K562 (cell line): ENCODE data around the gene SH3PXD2B. TPM values are rescaled to one million over a fixed set of nuclear protein-coding genes. Genes with fewer than 3 reads are reported as not detected.

Source experiments
- ATAC-seq: fragments of 200-7000 bp; cut with Tn5 transposase; 3 replicates; pipeline ENCODE4 v1.9.1; 2020; ENCODE audit warnings: moderate library complexity
- BruUV-seq: library from RNA; stranded (reverse); fragments of 400-500 nt; replicated peaks from 2 replicates; lab custom pipeline; 2021; lab: Mats Ljungman, UMichigan
- CTCF ChIA-PET: fragments of 300-600 bp; formaldehyde crosslinking; extraction: SDS; loops from one replicate; lab custom pipeline; 2021; ENCODE audit warnings: low intra/inter-chr PET ratio; lab: Yijun Ruan, JAX
- POLR2A ChIA-PET: fragments of 300-600, 350-650 bp; sonication (Branson Sonifier 250); formaldehyde crosslinking; extraction: SDS; loops from one replicate; lab custom pipeline; 2021; ENCODE audit warnings: antibody characterized with exemption, inconsistent platforms; lab: Yijun Ruan, JAX
- DNase-seq, 4 experiments: peaks; one replicate each; pipeline versions ENCODE4 v3.0.0 to v3.0.0-alpha.2; 2011 to 2018; ENCODE audit warnings: low spot score in 3 of 4, mixed read lengths in 3 of 4; ENCODE audit errors: extremely low read depth in 1 of 4
- FAIRE-seq: peaks from 2 replicates; lab custom pipeline; 2011; peaks lifted over from hg19 to GRCh38; lab: Jason Lieb, UNC
- H2AFZ ChIP-seq: 2 replicates; pipeline ENCODE4 v1.6.0; 2011; ENCODE audit warnings: low read depth, low read length, control low read depth, inconsistent platforms
- H3K27ac ChIP-seq: fragments of 200-600 bp; 3 replicates; pipeline ENCODE4 v1.8.0; 2011; ENCODE audit warnings: low read depth, mild to moderate bottlenecking, control low read depth, inconsistent platforms, low read length, moderate library complexity, mixed read lengths; ENCODE audit errors: extremely low read depth
- H3K27me3 ChIP-seq, 2 experiments: fragments of 300-600 bp in 1 of 2; 2 replicates in 1 of 2; 3 replicates in 1 of 2; pipeline versions ENCODE4 v1.6.0 to v1.8.0; 2011; ENCODE audit warnings: inconsistent platforms in 2 of 2, low read length in 2 of 2, mild to moderate bottlenecking in 1 of 2, mixed read lengths in 1 of 2, moderate library complexity in 1 of 2; ENCODE audit not compliant: control insufficient read depth in 2 of 2, insufficient read depth in 2 of 2
- H3K36me3 ChIP-seq: fragments of 300-600 bp; 3 replicates; pipeline ENCODE4 v1.8.0; 2011; ENCODE audit warnings: mild to moderate bottlenecking, low read length, inconsistent platforms; ENCODE audit not compliant: control insufficient read depth, insufficient read depth
- H3K4me1 ChIP-seq, 2 experiments: fragments of 200-600 bp in 1 of 2; replicated peaks in 1 of 2; 2 replicates in 1 of 2; 3 replicates in 1 of 2; pipeline versions ENCODE4 v1.5.1 to v1.8.0; 2011; ENCODE audit warnings: inconsistent platforms in 2 of 2, low read length in 2 of 2, mild to moderate bottlenecking in 1 of 2, mixed read lengths in 1 of 2, moderate library complexity in 1 of 2; ENCODE audit not compliant: control insufficient read depth in 2 of 2, insufficient read depth in 2 of 2
- H3K4me2 ChIP-seq: 2 replicates; pipeline ENCODE4 v1.6.1; 2011; ENCODE audit warnings: low read length, control low read depth, inconsistent platforms, mixed read lengths; ENCODE audit not compliant: insufficient read depth
- H3K4me3 ChIP-seq: fragments of 200-600 bp; sonication (generic), shearing (Covaris generic); 2 replicates; pipeline ENCODE4 v1.5.1; 2016; ENCODE audit warnings: control low read depth, inconsistent platforms
- H3K79me2 ChIP-seq: fragments of 200-600 bp; 3 replicates; pipeline ENCODE4 v1.8.0; 2011; ENCODE audit warnings: low read length, inconsistent platforms; ENCODE audit not compliant: control insufficient read depth, insufficient read depth
- H3K9ac ChIP-seq, 2 experiments: 2 replicates each; pipeline versions ENCODE4 v1.6.0 to v1.6.1; 2011; ENCODE audit warnings: low read depth in 2 of 2, low read length in 2 of 2, control low read depth in 1 of 2, inconsistent platforms in 1 of 2, mild to moderate bottlenecking in 1 of 2, mixed read lengths in 1 of 2; ENCODE audit not compliant: insufficient read depth in 1 of 2
- H3K9me1 ChIP-seq: one replicate; pipeline ENCODE4 v1.6.0; 2011; ENCODE audit warnings: inconsistent platforms, mild to moderate bottlenecking, low read length, moderate library complexity; ENCODE audit not compliant: control insufficient read depth, insufficient read depth
- H3K9me3 ChIP-seq: replicated peaks from 2 replicates; pipeline ENCODE4 v1.5.1; 2011; ENCODE audit warnings: low read depth, low read length, inconsistent platforms; ENCODE audit not compliant: control insufficient read depth, insufficient read depth
- H4K20me1 ChIP-seq: replicated peaks from 2 replicates; pipeline ENCODE4 v1.6.1; 2011; ENCODE audit warnings: low read length, inconsistent platforms, mixed read lengths; ENCODE audit not compliant: control insufficient read depth, insufficient read depth
- NR1H2 ChIP-seq: sonication (generic); formaldehyde crosslinking; IDR thresholded peaks from 2 replicates; pipeline ENCODE4 v1.4.0; 2020; ENCODE audit warnings: mild to moderate bottlenecking, missing genetic modification reagents
- SAP30 ChIP-seq: fragments of 200-600 bp; sonication (generic); IDR thresholded peaks from 2 replicates; pipeline ENCODE4 v1.6.1; 2012; ENCODE audit warnings: borderline replicate concordance, low read depth, mild to moderate bottlenecking, moderate library complexity, low read length, control low read depth, inconsistent platforms; ENCODE audit not compliant: insufficient read depth, poor library complexity, severe bottlenecking
- TCF7L2 ChIP-seq: fragments of 150-350 bp; IDR thresholded peaks from 2 replicates; pipeline ENCODE4 v1.6.1; 2016; ENCODE audit warnings: low read depth, mild to moderate bottlenecking, low read length, moderate library complexity
- TEAD1 ChIP-seq, 2 experiments: fragments of 450-650 bp in 1 of 2; sonication (generic) in 1 of 2; formaldehyde crosslinking; IDR thresholded peaks; 2 replicates each; pipeline versions ENCODE4 v1.4.0 to v1.8.0; 2020 to 2022; ENCODE audit warnings: mild to moderate bottlenecking in 2 of 2, missing genetic modification reagents in 1 of 2
- WGBS: fragments of 100-300 bp; shearing (Covaris generic); methylation state at CpG from one replicate; pipeline ENCODE4 v1.1.6; 2016; ENCODE audit warnings: low coverage, mixed read lengths; ENCODE audit not compliant: insufficient coverage; ENCODE audit errors: missing lambda C conversion rate; 5-methylcytosine and 5-hydroxymethylcytosine counted together
- in situ Hi-C: fragments of 300-500 bp; cut with MboI; formaldehyde crosslinking; loops from 4 replicates; pipeline ENCODE4 v1.15.0; 2018; ENCODE audit warnings: inconsistent platforms, mixed read lengths
- intact Hi-C: fragments of 100-400 bp; cut with micrococcal nuclease; formaldehyde crosslinking; loops from 2 replicates; pipeline ENCODE4 v1.14.2; 2022
- polyA plus RNA-seq, 8 experiments: library from polyadenylated mRNA; depleted of rRNA in 4 of 8; stranded (reverse) in 5 of 8; unstranded in 3 of 8; fragments of >200 nt; fragmentation: Nextera tagmentation in 2 of 8; fragmentation: Illumina TruSeq in 1 of 8; extraction: Ambion mirVana in 2 of 8; extraction: Trizol in 1 of 8; gene quantifications; 2 replicates each; pipeline versions ENCODE4 v1.2.1 to v1.2.3, GENCODE V29; 2011 to 2014; ENCODE audit warnings: inconsistent platforms in 1 of 8, missing spikeins in 1 of 8
- total RNA-seq, 7 experiments: library from RNA; depleted of rRNA in 6 of 7; stranded (reverse); fragments of >200 nt in 6 of 7; fragmentation: Illumina TruSeq in 2 of 7; extraction: Trizol in 2 of 7; gene quantifications; 2 replicates each; pipeline versions ENCODE4 v1.2.1 to v1.2.3, GENCODE V29; 2011 to 2021; ENCODE audit warnings: low replicate concordance in 1 of 7
- TF ChIP-seq, protein P1 (sequence below): sonication (generic); IDR thresholded peaks from 2 replicates; pipeline ENCODE4 v1.6.1; 2016

SH3PXD2B gene
- total and polyA plus RNA-seq, 9 of the 15 experiments (the other 6 are each of a cell fraction or from before 2014, with no cell fraction given), result 0.04 to 0.66 (median 0.19) TPM

GRCh38 chr5:172492097-172492840 is 37.9 kb upstream of the SH3PXD2B start (continued):
- TF ChIP-seq SAP30, result no peak

DNA sequence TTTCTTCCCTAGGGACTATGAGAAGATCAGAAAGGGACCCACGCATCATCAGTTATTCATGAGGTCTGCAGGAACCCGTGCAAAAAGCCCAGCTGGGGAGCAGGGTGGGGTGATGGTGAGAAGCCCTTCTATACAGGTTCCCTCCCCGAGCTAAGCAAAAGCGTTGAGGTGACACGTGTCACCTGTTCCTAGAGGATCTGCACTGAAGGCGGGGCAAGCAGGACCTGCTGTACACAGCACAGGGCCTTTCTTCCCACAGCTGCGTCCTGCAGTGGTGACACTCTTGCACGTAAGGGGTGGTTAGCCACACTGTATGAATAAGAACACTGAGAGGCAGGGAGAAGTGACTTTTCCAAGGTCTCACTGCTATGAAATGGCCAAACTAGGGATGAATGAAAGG is 37.2 kb upstream of the SH3PXD2B start:
- ATAC-seq, result no peak
- Histone ChIP-seq H3K4me3 (no peak overlapping the region), H2AFZ (no peak overlapping the region), H3K9me1 (no peaks in the 10 kb centered on the region), H4K20me1 (peaks cover 7% of the 10 kb centered on the region; the same call in 1 of the 2 replicates), H3K36me3 (no peaks in the 10 kb centered on the region)
- CTCF ChIA-PET, result no interaction called here
- intact Hi-C loops, result no loop called here
- TF ChIP-seq TCF7L2 (no peak), TEAD1 (CRISPR knock-in tag; IDR thresholded peaks at IDR 0.05) (no peak), NR1H2 (CRISPR knock-in tag) (no peak)
- TF ChIP-seq, protein P1, sequence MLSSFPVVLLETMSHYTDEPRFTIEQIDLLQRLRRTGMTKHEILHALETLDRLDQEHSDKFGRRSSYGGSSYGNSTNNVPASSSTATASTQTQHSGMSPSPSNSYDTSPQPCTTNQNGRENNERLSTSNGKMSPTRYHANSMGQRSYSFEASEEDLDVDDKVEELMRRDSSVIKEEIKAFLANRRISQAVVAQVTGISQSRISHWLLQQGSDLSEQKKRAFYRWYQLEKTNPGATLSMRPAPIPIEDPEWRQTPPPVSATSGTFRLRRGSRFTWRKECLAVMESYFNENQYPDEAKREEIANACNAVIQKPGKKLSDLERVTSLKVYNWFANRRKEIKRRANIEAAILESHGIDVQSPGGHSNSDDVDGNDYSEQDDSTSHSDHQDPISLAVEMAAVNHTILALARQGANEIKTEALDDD, result no peak
- TF ChIP-seq, all 486 proteins: peak for 0
- Histone ChIP-seq H3K9ac (no peak overlapping the region), H3K79me2 (no peaks in the 10 kb centered on the region), H3K27ac (no peak overlapping the region), H3K4me2 (no peak overlapping the region), H3K27me3 (peaks cover 21 to 72% of the 10 kb centered on the region in 2 experiments; a peak in 4 of 5 replicates), H3K9me3 (no peaks in the 10 kb centered on the region), H3K4me1 (no peaks in the 10 kb centered on the region; a peak in 1 of 5 replicates)
- 0% methylated on average over 8 of the region's 8 CpGs for WGBS
- no TSS peak for BruUV-seq
- FAIRE-seq (no peak), DNase-seq (no peak)
- POLR2A ChIA-PET, result interaction anchor here (0.7 kb wide), 1 partner anchor 70 kb away, joined by 3 read pairs; no protein-coding TSS in a partner anchor
- in situ Hi-C loops, result no loop called here
